Stimulated activated CD8-positive, alpha-beta memory T cell treated with anti-CD3 and anti-CD28 coated beads, Interleukin-12 subunit alpha, Interleukin-12 subunit beta, amount 100 ng/mL, for 4 hours (primary cell): ENCODE results near the gene THOC6.
"Not testable (repeated sequence)": the region's sequence is repeated elsewhere in the genome, so short reads cannot be mapped to it uniquely, and the experiment has no call there.

ENCODE experiments used
- DNase-seq: peaks from one replicate; pipeline ENCODE4 v3.0.0-alpha.2; 2020; ENCODE audit warnings: low read depth

Gene THOC6

DNA sequence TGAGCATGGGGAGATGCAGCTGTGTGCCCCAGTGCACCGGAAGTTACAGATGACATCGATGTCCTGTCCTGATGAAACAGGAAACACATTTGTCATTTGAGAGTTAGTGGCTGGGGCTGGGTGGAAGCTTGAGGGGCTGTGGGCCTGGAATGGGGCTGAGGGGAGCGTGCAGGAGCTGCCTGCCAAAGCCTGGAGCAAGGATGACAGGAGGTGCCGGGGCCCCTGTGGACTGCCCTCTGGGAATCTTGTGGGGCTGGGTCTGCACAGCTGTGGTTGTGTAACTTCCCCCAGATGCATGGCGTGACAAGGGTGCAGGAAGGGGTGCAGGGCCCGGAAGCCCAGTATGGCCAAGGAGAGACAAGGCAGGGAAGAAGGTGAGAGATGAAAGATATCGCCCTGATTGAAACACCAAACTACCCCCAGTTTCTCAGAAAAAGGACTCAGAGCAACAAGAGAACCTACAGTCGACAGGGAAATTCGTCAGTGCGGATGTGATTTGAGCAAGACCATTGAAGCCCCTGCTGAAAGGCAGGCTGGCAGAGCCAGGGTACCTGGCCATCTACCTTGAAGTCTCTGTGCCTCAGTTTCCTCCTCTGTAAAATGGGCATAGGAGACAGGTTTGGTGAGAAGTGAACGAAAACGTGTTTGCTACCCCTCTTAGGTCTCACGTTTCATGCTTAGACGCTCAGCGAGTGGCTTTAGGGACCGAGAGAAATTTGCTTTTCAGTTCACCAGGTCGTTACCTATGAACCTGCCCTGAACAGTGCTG lies 31.3 kb downstream of the THOC6 start:
- DNase-seq = no peak

- DNase-seq = not testable (repeated sequence)
Observed at GRCh38 chr16:3055734-3056115, 31.9 kb downstream of the THOC6 start.

DNA sequence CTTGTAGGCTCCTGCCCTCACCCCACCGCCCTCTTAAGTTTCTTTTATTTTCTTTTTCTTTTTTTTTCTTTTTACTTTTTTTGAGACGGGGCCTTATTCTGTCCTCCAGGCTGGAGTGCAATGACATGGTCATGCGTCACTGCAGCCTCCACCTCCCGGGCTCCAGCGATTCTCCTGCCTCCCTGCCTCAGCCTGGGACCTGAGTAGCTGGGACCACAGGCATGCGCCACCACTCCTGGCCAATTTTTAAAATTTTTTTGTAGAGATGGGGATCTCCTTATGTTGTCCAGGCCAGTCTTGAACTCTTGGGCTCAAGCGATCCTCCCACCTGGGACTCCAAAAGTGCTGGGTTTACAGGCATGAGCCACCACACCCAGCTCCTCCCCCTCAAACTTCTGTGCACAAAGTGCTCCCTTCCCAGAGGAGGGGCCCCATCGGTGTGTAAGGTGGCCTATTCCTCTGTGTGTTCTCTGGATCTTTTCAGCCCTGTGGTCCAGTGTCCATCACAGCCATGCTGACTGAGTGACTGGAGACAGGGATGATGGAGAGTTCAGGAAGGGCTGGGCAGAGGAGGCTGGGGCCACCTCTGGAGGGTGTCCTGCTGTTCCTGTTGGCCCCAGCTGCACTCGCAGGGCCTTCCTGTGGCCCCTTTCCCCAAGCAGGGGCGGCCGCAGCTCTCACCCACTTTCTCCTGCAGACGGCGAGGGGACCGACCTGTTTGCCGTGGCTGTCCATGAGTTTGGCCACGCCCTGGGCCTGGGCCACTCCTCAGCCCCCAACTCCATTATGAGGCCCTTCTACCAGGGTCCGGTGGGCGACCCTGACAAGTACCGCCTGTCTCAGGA lies 32.7 kb downstream of the THOC6 start:
- no peak for DNase-seq

GRCh38 chr16:3057181-3058138 lies 33.6 kb downstream of the THOC6 start:
- no peak for DNase-seq

- DNase-seq = no peak
Observed at GRCh38 chr16:3058139-3059030, 34.5 kb downstream of the THOC6 start.

- peak; percentile 79 for DNase-seq
Observed at GRCh38 chr16:3059041-3059722, 35.3 kb downstream of the THOC6 start.

DNA sequence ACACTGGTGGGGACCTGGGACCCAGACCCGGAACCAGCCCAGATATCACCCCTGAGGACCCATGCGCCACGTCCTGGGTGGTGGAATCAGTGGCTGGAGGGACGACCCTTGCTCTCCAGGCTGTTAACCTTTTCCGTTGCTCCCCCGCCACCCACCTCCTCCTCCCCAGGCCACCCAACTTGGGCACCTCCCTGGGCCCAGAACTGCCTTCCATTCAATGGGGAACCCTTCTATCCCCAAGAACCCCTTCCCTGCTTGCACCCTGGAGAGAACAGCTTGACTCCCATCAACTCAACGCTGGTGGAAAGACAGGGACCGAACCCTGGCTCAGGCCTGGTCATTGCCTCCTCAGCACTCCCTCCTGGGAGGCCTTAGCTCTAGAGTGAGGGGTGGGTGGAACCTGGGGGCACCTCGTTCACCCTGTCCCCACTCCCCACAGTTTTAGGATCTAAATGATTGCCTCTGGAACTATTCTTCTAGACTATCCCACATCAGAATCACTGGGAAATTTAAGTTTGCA lies 35.9 kb downstream of the THOC6 start:
- no peak for DNase-seq

DNA sequence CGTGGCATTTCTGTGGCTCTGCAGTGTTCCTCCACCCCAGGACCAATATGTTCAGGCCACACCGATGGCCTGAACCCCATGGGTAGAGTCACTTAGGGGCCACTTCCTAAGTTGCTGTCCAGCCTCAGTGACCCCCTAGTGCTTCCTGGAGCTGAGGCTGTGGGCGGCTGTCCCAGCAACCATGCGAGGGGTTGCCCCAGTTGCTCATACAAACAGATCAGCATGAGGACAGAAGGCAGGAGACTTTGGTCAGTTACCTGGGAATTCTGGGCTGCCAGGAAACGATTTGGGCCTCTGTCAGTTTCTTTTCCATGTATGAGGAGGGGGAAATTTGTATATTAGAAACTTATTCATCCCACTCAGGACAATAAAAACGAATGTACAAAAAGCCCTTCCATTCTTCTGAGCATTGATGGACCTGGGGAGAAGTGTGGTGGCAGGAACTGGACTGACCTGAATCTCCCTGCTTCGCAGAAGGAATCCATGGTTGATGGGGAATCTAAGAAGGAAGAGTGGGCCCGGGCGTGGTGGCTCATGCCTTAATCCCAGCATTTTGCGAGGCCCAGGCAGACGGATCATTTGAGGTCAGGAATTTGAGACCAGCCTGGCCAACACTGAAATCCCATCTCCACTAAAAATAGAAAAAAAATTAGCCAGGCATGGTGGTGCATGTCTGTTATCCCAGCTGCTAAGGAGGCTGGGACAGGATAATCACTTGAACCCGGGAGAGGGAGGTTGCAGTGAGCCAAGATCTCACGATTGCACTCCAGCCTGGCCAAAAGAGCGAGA lies 36.7 kb downstream of the THOC6 start:
- no peak for DNase-seq

GRCh38 chr16:3062553-3062952 lies 38.7 kb downstream of the THOC6 start:
- no peak for DNase-seq

- no peak for DNase-seq
Observed at GRCh38 chr16:3063625-3064386, 40.0 kb downstream of the THOC6 start.

DNA sequence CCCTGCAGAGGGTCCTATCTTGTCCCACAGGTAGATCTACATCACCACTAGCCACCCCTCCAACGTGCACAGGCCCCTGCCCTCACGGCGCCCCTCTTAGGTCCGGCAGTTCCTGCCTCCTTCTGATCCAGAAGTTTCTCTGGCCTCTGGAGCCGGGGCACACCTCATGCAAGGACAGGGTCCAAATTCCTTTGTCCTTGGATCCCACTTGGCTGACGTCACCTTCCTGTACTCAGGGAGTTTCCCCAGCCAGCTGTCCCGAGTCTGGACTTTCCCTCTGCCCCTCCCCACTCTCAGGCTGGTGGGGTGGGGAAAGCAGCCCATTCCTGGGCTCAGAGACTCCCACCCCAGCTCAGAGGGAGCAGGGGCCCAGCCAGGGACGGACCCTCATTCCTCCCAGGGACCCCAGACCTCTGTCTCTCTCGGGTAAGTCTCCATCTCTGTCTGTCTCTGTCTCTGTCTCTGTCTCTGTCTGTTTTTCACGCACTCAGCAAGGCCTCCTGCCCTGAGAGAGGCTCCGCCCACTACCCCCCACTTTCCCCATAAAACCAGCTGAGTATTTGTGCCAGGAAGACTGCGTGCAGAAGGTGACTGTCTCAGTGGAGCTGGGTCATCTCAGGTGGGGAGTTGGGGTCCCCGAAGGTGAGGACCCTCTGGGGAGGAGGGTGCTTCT lies 41.4 kb downstream of the THOC6 start, which contains the start of gene IL32:
TSS of gene IL32 (plus strand) at position 572 of the 673 bp plus-strand sequence. CDS start 172 bp downstream, outside the sequence.
- peak; percentile 50 for DNase-seq

DNA sequence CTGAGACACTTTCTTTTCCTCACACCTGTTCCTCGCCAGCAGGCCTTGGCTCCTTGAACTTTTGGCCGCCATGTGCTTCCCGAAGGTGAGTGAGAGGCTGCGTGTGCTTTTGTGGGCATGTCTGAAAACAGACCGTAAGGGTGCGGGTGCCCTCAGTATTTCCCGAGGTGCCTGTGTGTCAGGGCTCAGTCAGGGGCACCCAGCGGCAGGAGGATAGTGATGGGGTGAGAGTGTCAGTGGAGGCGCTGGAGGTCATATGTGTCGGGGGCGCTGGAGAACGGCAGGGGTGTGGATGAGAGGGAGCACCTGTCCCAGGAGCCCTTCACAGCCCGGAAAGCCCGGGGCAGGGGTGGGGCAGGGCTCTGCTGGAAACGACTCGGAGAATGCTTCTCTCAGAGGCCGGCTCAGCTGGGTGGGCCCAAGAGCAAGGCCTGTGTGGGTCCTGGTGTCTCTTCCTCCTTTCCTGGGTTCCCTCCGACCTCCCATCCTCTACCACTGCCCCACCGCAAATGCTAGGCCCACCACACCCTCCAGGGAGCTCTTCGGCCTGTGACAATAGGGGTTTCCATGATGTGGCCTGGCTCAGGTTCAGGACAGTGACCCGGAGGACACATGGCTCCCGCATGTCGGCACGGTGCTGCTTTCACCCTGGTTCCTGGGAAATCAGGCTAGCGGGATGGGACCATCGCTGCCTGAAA lies 42.1 kb downstream of the THOC6 start:
- DNase-seq = no peak

DNA sequence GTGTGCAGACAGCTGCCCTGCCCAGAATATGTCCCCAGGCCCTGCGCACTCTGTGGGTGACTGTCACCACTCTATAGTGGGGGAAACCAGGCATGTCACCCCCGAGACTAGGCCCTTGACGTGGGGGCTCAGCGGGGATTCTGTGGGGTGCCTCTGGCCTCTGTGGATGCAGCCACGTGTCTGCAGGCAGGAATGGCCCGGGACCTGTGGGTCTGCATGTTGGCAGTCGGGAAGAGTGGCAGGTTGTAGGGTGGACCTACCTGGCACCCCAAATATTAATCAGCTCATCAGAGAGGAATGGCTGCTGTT lies 42.6 kb downstream of the THOC6 start:
- DNase-seq = no peak

DNA sequence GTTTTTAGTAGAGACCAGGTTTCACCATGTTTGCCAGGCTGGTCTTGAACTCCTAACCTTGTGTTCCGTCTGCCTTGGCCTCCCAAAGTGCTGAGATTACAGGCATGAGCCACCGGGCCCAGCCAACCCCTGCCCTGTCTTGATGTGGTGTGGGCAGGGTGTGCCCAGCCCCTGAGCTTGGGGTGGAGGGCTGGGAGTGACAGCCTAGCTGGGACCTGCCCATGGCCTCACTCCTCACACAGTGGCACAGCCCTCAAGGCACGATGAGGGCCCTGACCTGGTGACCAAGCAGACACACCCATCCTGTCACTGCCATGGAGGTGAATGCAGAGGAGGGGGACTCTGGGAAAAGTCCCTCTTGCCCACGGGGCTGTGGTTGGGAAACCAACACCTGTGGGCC lies 44.7 kb downstream of the THOC6 start:
- no peak for DNase-seq

DNA sequence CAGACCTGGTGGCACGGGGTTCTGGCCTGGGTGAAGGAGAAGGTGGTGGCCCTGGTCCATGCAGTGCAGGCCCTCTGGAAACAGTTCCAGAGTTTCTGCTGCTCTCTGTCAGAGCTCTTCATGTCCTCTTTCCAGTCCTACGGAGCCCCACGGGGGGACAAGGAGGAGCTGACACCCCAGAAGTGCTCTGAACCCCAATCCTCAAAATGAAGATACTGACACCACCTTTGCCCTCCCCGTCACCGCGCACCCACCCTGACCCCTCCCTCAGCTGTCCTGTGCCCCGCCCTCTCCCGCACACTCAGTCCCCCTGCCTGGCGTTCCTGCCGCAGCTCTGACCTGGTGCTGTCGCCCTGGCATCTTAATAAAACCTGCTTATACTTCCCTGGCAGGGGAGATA lies 45.3 kb downstream of the THOC6 start:
- not testable (repeated sequence) for DNase-seq

DNA sequence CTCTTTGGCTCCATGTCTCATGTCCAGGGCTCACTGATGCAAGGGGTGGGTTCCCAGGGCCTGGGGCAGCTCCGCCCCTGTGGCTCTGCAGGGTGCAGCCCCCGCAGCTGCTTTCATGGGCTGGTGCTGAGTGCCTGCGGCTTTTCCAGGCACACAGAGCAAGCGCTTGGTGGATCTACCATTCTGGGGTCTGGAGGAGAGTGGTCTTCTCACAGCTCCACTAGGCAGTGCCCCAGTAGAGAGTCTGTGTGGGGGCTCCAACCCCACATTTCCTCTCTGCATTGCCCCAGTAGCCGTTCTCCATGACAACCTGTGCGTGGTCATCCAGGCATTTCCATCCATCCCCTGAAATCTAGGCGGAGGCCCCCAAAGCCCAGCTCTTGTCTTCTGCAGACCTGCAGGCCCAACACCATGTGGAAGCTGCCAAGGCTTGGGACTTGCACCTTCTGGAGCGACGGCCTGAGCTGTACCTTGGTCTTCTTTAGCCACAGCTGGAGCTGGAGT lies 46.8 kb downstream of the THOC6 start:
- DNase-seq = no peak

GRCh38 chr16:3071655-3072054 lies 47.8 kb downstream of the THOC6 start:
- DNase-seq = no peak
